Activated T-helper 17 cell treated with anti-CD3 and anti-CD28 coated beads, Interleukin-2, amount 50 U/mL, for 72 hours (primary cell): ENCODE results near the gene BCL2L14. TPM values are rescaled to one million over a fixed set of nuclear protein-coding genes. Genes with fewer than 3 reads are reported as not detected.
A peak's percentile ranks its signal among the peaks of the same experiment; 100 is the strongest.

ENCODE experiments used
- ATAC-seq: fragments of 150-1000 bp; cut with Tn5 transposase; replicated peaks from 2 replicates; pipeline ENCODE4 v1.10.0; 2021; ENCODE audit warnings: mild to moderate bottlenecking, moderate library complexity
- H3K27ac Mint-ChIP-seq: one replicate; pipeline ENCODE4 v1.8.0; 2022; ENCODE audit warnings: mixed read lengths
- H3K27me3 Mint-ChIP-seq: one replicate; pipeline ENCODE4 v1.8.0; 2022; ENCODE audit warnings: mixed read lengths
- H3K36me3 Mint-ChIP-seq: one replicate; pipeline ENCODE4 v1.8.0; 2022; ENCODE audit warnings: low read depth, mild to moderate bottlenecking, mixed read lengths
- H3K4me1 Mint-ChIP-seq: one replicate; pipeline ENCODE4 v1.8.0; 2022; ENCODE audit warnings: mixed read lengths
- H3K4me3 Mint-ChIP-seq: one replicate; pipeline ENCODE4 v1.8.0; 2022; ENCODE audit warnings: mild to moderate bottlenecking, mixed read lengths
- H3K9me3 Mint-ChIP-seq: one replicate; pipeline ENCODE4 v1.8.0; 2022; ENCODE audit warnings: mixed read lengths
- total RNA-seq, 2 donors: library from RNA; stranded (reverse); gene quantifications; one replicate each; pipeline ENCODE4 v1.2.3, GENCODE V29; 2022

BCL2L14 gene
- total RNA-seq = 1 to 10 TPM; 3.0 to 3.8 TPM

DNA sequence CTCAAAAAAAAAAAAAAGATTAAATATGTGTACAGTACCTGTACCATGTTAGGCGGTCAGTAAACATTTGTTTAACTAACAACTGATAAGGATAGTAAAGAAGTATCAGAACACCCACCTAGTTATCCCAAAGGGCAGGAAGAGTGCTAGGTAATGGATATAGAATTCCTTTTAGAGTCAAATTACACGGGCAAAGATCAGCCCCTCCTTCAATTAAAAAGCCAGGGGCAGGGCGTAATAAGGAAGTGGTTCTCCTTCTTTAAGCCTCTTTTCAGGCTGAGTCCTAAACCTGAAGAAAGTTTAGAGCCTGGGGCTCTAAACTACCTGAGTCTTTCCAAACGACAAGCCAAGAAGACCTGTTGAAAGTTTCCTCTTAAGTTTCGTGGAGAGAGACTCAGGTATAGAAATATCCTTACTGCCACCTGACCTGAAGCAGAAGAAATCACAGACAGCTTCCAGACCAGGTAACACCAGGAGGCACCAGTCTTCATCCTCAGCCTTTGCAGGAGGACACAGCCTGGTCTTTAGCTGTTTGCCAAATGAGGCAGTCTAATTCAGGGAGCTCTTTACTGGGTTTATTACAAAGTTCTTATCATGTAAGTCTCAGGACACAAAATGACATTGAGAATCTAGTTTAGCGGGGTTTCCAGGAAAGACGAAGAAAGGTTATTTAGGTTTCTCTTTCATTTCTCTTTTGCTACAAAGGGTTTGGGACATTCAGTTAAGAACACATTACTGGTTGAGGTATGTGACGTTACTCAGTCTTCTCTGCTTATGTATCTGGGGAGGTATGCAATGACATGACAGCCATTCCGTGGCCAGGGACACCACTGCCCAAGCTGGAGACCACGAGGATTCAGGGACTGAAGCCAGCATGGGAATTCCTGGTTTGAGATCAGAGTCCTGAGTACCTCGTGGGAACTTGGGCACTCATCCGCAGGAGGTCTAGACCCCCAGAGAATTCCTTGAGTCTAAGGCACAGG, at the start of gene BCL2L14:
Gene BCL2L14 (plus strand): TSS at position 266 of the 983 bp plus-strand sequence. CDS start 8,367 bp downstream, outside the sequence.
- Mint-ChIP-seq H3K27me3 (no peaks in the 10 kb centered on the region), H3K36me3 (no peaks in the 10 kb centered on the region), H3K4me3 (peak within 1 kb of the TSS; percentile 77), H3K4me1 (peaks cover 11% of the 10 kb centered on the region), H3K9me3 (no peaks in the 10 kb centered on the region), H3K27ac (peak within 1 kb of the TSS; percentile 82)
- peak; percentile 90 for ATAC-seq

GRCh38 chr12:12022306-12022936, 48.3 kb upstream of the BCL2L14 start:
- H3K36me3 Mint-ChIP-seq = peaks cover 12% of the 10 kb centered on the region
- H3K27me3 Mint-ChIP-seq = no peaks in the 10 kb centered on the region

DNA sequence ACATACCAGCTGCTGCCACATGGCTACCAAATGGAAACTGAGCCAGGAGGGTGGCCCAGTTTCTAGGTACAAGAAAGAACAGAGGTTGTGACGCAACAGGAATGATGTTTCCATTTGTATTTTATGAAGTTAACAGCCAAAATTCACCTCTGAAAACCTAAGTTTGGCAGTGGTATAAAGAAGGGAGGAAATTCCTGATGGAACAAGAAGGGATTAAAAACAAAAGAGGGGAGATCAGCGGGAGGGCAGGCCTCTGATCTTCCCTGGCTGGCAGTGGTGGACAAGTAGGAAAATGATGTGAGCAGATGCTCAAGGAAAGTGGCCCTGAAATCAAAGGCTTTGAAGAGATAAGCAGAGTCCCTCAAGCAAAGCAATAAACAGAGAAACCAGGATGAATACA, 47.3 kb upstream of the BCL2L14 start:
- Mint-ChIP-seq H3K4me1 (peaks cover 69% of the 10 kb centered on the region), H3K9me3 (peaks cover 10% of the 10 kb centered on the region), H3K4me3 (peak overlapping the region; percentile 60)

More at GRCh38 chr12:12022306-12022936, 48.3 kb upstream of the BCL2L14 start:
- no peak for ATAC-seq
- peak overlapping the region; percentile 98 for H3K27ac Mint-ChIP-seq
- peaks cover 6% of the 10 kb centered on the region for H3K9me3 Mint-ChIP-seq
- H3K4me1 Mint-ChIP-seq = peaks cover 68% of the 10 kb centered on the region
- peak overlapping the region; percentile 60 for H3K4me3 Mint-ChIP-seq

GRCh38 chr12:12024911-12025682, 45.6 kb upstream of the BCL2L14 start:
- peaks cover 10% of the 10 kb centered on the region for H3K9me3 Mint-ChIP-seq
- peak overlapping the region; percentile 60 for H3K4me3 Mint-ChIP-seq
- peaks cover 12% of the 10 kb centered on the region for H3K36me3 Mint-ChIP-seq
- ATAC-seq = peak; percentile 69
- peak overlapping the region; percentile 98 for H3K27ac Mint-ChIP-seq
- peaks cover 79% of the 10 kb centered on the region for H3K4me1 Mint-ChIP-seq
- no peaks in the 10 kb centered on the region for H3K27me3 Mint-ChIP-seq

More for the DNA sequence above, 47.3 kb upstream of the BCL2L14 start:
- no peaks in the 10 kb centered on the region for H3K27me3 Mint-ChIP-seq
- peak overlapping the region; percentile 98 for H3K27ac Mint-ChIP-seq
- peaks cover 12% of the 10 kb centered on the region for H3K36me3 Mint-ChIP-seq
- no peak for ATAC-seq

DNA sequence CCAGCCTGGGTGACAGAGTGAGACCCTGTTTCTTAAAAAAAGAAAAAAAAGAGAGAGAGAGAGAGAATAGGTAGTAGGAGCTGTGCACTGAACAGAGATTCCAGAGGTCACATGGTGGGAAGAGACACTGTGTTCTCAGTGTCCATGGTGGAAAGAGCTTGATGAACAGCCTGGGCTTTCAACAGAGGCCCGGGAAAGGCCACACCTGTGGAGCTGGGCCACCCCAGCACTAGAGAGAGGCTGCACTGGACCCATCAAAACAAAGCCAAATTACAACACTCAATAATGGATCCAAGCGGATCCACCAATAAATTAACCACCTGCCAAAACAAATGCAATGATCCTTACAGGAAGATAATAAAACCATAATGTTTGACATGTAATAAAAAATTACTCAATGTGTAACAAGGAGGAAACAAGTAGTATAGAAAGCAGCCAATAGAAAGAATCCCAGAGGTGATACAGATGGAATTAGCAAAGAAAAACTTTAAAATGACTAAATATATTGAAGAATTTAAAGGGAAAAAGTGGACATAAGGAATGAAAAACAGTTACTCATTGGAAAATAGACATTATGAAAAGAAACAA, 44.8 kb upstream of the BCL2L14 start:
- peaks cover 10% of the 10 kb centered on the region for H3K9me3 Mint-ChIP-seq
- peak overlapping the region; percentile 98 for H3K27ac Mint-ChIP-seq
- H3K36me3 Mint-ChIP-seq = peaks cover 7% of the 10 kb centered on the region
- ATAC-seq = no peak
- no peaks in the 10 kb centered on the region for H3K27me3 Mint-ChIP-seq
- peaks cover 71% of the 10 kb centered on the region for H3K4me1 Mint-ChIP-seq
- H3K4me3 Mint-ChIP-seq = peak overlapping the region; percentile 60

DNA sequence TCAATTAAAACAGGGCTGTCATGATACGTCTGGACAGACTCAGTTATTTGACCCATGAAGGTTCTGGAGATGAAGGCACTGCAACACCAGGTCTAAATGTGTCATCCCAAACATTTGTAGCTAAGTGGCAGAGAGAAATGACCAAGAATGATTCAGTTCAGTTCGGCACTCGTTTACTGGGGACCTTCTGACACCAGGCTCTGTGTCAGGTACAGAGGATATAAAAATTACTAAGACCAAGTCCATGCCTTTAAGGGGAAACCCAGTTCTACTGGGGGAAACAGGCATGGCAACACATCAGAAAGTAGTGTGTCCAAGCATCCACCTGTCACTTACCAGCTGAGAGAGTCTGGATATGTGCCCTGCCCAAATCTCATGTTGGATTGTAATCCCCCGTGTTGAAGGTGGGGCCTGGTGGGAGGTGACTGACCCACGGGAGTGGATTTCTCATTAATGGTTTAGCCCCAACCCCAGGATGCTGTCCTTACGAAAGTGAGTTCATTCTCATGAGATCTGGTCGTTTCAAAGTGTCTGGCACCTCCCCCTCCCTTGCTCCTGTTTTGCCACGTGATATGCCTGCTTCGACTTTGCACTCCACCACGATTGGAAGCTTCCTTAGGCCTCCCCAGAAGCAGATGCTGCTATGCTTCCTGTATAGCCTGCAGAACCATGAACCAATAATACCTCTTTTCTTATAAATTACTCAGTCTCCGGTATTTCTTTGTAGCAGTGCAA, 41.9 kb upstream of the BCL2L14 start:
- H3K9me3 Mint-ChIP-seq = peaks cover 10% of the 10 kb centered on the region
- peaks cover 50% of the 10 kb centered on the region for H3K4me1 Mint-ChIP-seq

GRCh38 chr12:12029653-12030052, 41.1 kb upstream of the BCL2L14 start:
- Mint-ChIP-seq H3K27me3 (no peaks in the 10 kb centered on the region), H3K9me3 (peaks cover 10% of the 10 kb centered on the region), H3K36me3 (peaks cover 6% of the 10 kb centered on the region), H3K27ac (peak overlapping the region; percentile 80), H3K4me3 (peak overlapping the region; percentile 36), H3K4me1 (peaks cover 44% of the 10 kb centered on the region)
- peak; percentile 22 for ATAC-seq

More for the DNA sequence above, 41.9 kb upstream of the BCL2L14 start:
- Mint-ChIP-seq H3K27me3 (no peaks in the 10 kb centered on the region), H3K4me3 (peak overlapping the region; percentile 36), H3K27ac (peak overlapping the region; percentile 80), H3K36me3 (peaks cover 6% of the 10 kb centered on the region)
- peak; percentile 51 for ATAC-seq

DNA sequence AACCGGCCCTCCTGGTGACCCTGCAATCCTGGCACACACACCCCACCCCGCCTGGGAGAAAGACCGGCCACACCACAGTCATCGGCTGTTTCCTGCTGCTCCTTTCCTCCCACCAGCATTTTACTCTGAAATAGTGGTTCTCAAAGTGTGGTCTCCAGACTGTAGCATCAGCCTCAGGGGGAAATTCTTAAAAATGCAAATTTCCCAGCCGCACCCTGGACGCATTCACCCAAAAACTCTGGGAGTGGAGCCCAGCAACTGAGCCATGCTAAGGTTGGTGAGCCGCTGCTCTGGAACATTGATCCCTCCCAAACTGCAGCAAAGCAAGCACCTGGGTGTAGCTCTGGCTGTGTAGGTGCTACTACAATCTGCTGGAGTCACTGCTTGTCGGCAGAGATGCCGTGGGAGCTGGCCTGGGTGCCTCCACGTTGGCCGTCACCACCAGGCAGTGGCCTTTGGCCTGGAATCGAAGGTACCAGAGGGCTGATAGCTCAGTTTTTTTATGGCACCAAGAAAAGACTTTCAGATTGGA, 38.4 kb upstream of the BCL2L14 start:
- peak overlapping the region; percentile 94 for H3K27ac Mint-ChIP-seq
- H3K4me3 Mint-ChIP-seq = peak overlapping the region; percentile 85
- H3K27me3 Mint-ChIP-seq = no peaks in the 10 kb centered on the region
- H3K4me1 Mint-ChIP-seq = peaks cover 29% of the 10 kb centered on the region
- ATAC-seq = peak; percentile 22
- H3K36me3 Mint-ChIP-seq = no peaks in the 10 kb centered on the region
- H3K9me3 Mint-ChIP-seq = peaks cover 5% of the 10 kb centered on the region

GRCh38 chr12:12032851-12033797, 37.6 kb upstream of the BCL2L14 start:
- Mint-ChIP-seq H3K9me3 (no peaks in the 10 kb centered on the region), H3K36me3 (no peaks in the 10 kb centered on the region), H3K4me1 (peaks cover 29% of the 10 kb centered on the region), H3K27me3 (no peaks in the 10 kb centered on the region), H3K27ac (peak overlapping the region; percentile 94), H3K4me3 (peak overlapping the region; percentile 85)
- ATAC-seq = peak; percentile 72

GRCh38 chr12:12033824-12034223, 36.9 kb upstream of the BCL2L14 start:
- no peak for ATAC-seq
- Mint-ChIP-seq H3K36me3 (no peaks in the 10 kb centered on the region), H3K27ac (peak overlapping the region; percentile 94), H3K9me3 (no peaks in the 10 kb centered on the region), H3K4me3 (peak overlapping the region; percentile 85), H3K4me1 (peaks cover 22% of the 10 kb centered on the region), H3K27me3 (peaks cover 3% of the 10 kb centered on the region)

DNA sequence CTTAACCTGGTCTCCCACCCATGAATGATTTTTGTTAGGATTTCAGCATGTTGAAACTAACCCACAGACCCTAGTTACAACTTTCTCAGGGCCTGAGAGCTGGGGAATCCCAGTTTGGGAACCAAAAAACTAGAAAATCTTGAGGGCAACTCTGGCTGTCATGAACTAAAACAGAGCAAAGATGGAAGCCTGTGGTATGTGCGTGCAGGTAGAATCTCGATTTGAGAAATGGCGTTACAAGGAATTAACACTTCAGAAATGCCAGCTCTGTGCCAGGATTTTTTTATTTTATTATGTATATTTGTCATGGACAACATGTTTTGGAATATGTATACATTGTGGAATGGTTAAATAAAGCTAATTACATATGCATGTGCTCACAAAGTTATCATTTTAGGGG, 36.4 kb upstream of the BCL2L14 start:
- Mint-ChIP-seq H3K36me3 (no peaks in the 10 kb centered on the region), H3K4me1 (peaks cover 17% of the 10 kb centered on the region), H3K27ac (peak overlapping the region; percentile 94), H3K9me3 (no peaks in the 10 kb centered on the region), H3K27me3 (peaks cover 3% of the 10 kb centered on the region), H3K4me3 (peak overlapping the region; percentile 85)
- no peak for ATAC-seq

DNA sequence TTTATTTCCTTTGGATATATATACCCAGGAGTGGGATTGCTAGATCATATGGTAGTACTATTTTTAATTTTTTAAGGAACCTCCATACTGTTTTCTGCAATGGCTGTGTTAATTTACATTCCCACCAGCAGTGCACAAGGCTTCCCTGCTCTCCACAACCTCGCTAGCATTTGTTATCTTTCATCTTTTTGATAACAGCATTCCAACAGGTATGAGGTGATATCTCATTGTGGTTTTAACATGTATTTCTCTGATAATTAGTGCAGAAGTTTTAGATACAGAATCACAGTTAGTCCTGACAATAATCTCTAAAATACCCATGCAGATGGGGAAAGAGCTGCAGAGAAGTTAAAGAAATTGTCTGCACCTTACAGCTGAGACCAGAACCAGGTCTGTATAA, 35.5 kb upstream of the BCL2L14 start:
- H3K4me1 Mint-ChIP-seq = peaks cover 9% of the 10 kb centered on the region
- peak overlapping the region; percentile 85 for H3K4me3 Mint-ChIP-seq
- peaks cover 3% of the 10 kb centered on the region for H3K27me3 Mint-ChIP-seq
- no peaks in the 10 kb centered on the region for H3K36me3 Mint-ChIP-seq
- ATAC-seq = no peak
- H3K9me3 Mint-ChIP-seq = no peaks in the 10 kb centered on the region
- H3K27ac Mint-ChIP-seq = no peak overlapping the region
